ENCODE data around the gene CD160.

CD160 gene

GRCh38 chr1:145788580-145788979 is 69.3 kb downstream of the CD160 start:
- in situ Hi-C loops (cut with MboI; ENCODE audit: low sequenced_read_pairs): no loop called here
